PFSK-1 (cell line): Measurements from ENCODE around the gene PARM1.

ENCODE experiments used
- FOXP2 ChIP-seq: optimal IDR thresholded peaks from 2 replicates; pipeline ENCODE3; 2011; ENCODE audit warnings: borderline replicate concordance, control low read depth, inconsistent platforms; ENCODE audit not compliant: insufficient read depth; ENCODE audit errors: extremely low read length, extremely low read depth
- POLR2AphosphoS5 ChIP-seq: IDR thresholded peaks from 2 replicates; pipeline ENCODE4 v1.6.1; 2012; ENCODE audit warnings: low read depth, mild to moderate bottlenecking, control low read depth, low read length, moderate library complexity
- REST ChIP-seq, 2 experiments: IDR thresholded peaks; 2 replicates each; pipeline versions ENCODE4 v1.6.1 to v1.8.0; 2011 to 2012; ENCODE audit warnings: low read depth in 2 of 2, low read length in 2 of 2, control low read depth in 1 of 2, inconsistent platforms in 1 of 2, mild to moderate bottlenecking in 1 of 2, moderate library complexity in 1 of 2; ENCODE audit not compliant: insufficient read depth in 1 of 2
- SIN3A ChIP-seq: IDR thresholded peaks from 2 replicates; pipeline ENCODE4 v1.6.1; 2012; ENCODE audit warnings: mild to moderate bottlenecking, low read length, moderate library complexity, borderline replicate concordance; ENCODE audit not compliant: insufficient read depth
- TAF1 ChIP-seq: IDR thresholded peaks from 2 replicates; pipeline ENCODE4 v1.6.1; 2012; ENCODE audit warnings: low read length, control low read depth, borderline replicate concordance; ENCODE audit not compliant: insufficient read depth

Gene PARM1

GRCh38 chr4:74950200-74950599 lies 17.3 kb downstream of the PARM1 start:
- no peak for TF ChIP-seq FOXP2
- TF ChIP-seq SIN3A: no peak
- no peak for TF ChIP-seq TAF1
- TF ChIP-seq POLR2AphosphoS5: no peak
- no peak for TF ChIP-seq REST (IDR thresholded peaks at IDR 0.05; ENCODE audit: insufficient read depth in 1 of 2, low read depth in 2 of 2, low read length in 2 of 2)

- TF ChIP-seq FOXP2: no peak
- no peak for TF ChIP-seq TAF1
- TF ChIP-seq SIN3A: no peak
- TF ChIP-seq REST (IDR thresholded peaks at IDR 0.05; ENCODE audit: insufficient read depth in 1 of 2, low read depth in 2 of 2, low read length in 2 of 2): no peak
- no peak for TF ChIP-seq POLR2AphosphoS5
These were observed 18.0 kb downstream of the PARM1 start for GRCh38 chr4:74950882-74951281.

GRCh38 chr4:74953647-74954046 lies 20.7 kb downstream of the PARM1 start:
- no peak for TF ChIP-seq POLR2AphosphoS5
- TF ChIP-seq REST (IDR thresholded peaks at IDR 0.05; ENCODE audit: insufficient read depth in 1 of 2, low read depth in 2 of 2, low read length in 2 of 2): no peak
- no peak for TF ChIP-seq TAF1
- TF ChIP-seq SIN3A: no peak
- no peak for TF ChIP-seq FOXP2

DNA sequence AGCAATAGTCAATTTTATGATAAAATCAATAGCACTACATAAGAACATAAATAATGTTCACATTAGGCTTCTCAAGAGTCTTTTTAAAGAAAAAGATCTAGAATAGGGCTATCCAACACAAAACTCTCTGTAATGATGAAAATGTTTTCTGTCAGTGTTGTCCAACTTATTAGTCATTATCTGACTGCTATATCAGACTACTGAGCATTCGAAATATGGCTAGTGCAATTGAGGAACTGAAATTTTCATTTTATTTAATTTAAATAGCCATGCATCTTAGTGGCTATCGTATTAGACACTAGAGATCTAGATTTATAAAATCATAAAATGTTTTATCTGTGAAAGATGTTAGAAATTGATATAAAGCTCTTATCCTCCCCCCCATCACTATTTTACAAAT lies 26.0 kb downstream of the PARM1 start:
- TF ChIP-seq TAF1 (no peak), FOXP2 (no peak), POLR2AphosphoS5 (no peak), SIN3A (no peak), REST (IDR thresholded peaks at IDR 0.05; ENCODE audit: insufficient read depth in 1 of 2, low read depth in 2 of 2, low read length in 2 of 2) (no peak)

- TF ChIP-seq POLR2AphosphoS5 (no peak), TAF1 (no peak), FOXP2 (no peak), REST (IDR thresholded peaks at IDR 0.05; ENCODE audit: insufficient read depth in 1 of 2, low read depth in 2 of 2, low read length in 2 of 2) (no peak), SIN3A (no peak)
These were observed 28.3 kb downstream of the PARM1 start for GRCh38 chr4:74961230-74961629.
